Hematopoietic multipotent progenitor cell (in vitro differentiated cells): ENCODE results near the gene C21orf58. TPM values are rescaled to one million over a fixed set of nuclear protein-coding genes. Genes with fewer than 3 reads are reported as not detected.

Experiments
- DNase-seq, 3 donors: peaks; one replicate each; pipeline ENCODE4 v3.0.0-alpha.2; 2011 to 2015; ENCODE audit warnings: low read depth in 2 of 3, low spot score in 2 of 3
- total RNA-seq: library from RNA; depleted of rRNA; stranded (reverse); fragments of >200 nt; gene quantifications from one replicate; pipeline ENCODE4 v1.2.3, GENCODE V29; 2012

Gene C21orf58
- total RNA-seq, 1 donor = 13.5 TPM

GRCh38 chr21:46299167-46299566 lies 24.5 kb downstream of the C21orf58 start:
- no peak for DNase-seq

- DNase-seq = peak in 1 of 3 donors; percentile 27
Measured at GRCh38 chr21:46297338-46298271, 26.1 kb downstream of the C21orf58 start.

- DNase-seq = peak in 2 of 3 donors; percentile 78 to 90
Measured at GRCh38 chr21:46295996-46296752, 27.5 kb downstream of the C21orf58 start.

- peak in 1 of 3 donors; percentile 40 for DNase-seq
Measured at GRCh38 chr21:46295177-46295770, 28.4 kb downstream of the C21orf58 start.

GRCh38 chr21:46294647-46295176 lies 29.0 kb downstream of the C21orf58 start:
- DNase-seq = peak in 2 of 3 donors; percentile 34

GRCh38 chr21:46291561-46291960 lies 32.1 kb downstream of the C21orf58 start:
- DNase-seq = no peak

GRCh38 chr21:46289655-46290179 lies 34.0 kb downstream of the C21orf58 start:
- DNase-seq = no peak

GRCh38 chr21:46287541-46287940 lies 36.1 kb downstream of the C21orf58 start:
- DNase-seq = no peak

- DNase-seq = no peak
Measured at GRCh38 chr21:46286648-46287002, 37.0 kb downstream of the C21orf58 start.

GRCh38 chr21:46285761-46286647 lies 37.7 kb downstream of the C21orf58 start, which contains the start of gene YBEY:
TSS of gene YBEY (plus strand) at chr21:46286342. CDS start at chr21:46286914, 572 bp downstream.
- peak; percentile 74 to 85 (median 80) for DNase-seq

GRCh38 chr21:46285206-46285661 lies 38.4 kb downstream of the C21orf58 start, which contains the start of gene MCM3AP:
TSS of gene MCM3AP (minus strand) at chr21:46285611. CDS start at chr21:46285286, 325 bp downstream.
- no peak for DNase-seq

GRCh38 chr21:46284733-46285132 lies 38.9 kb downstream of the C21orf58 start:
- DNase-seq = no peak

- no peak for DNase-seq
Measured at GRCh38 chr21:46284077-46284644, 39.5 kb downstream of the C21orf58 start.

GRCh38 chr21:46274797-46275390 lies 48.8 kb downstream of the C21orf58 start:
- DNase-seq = no peak

- DNase-seq = no peak
Measured at GRCh38 chr21:46273341-46273740, 50.3 kb downstream of the C21orf58 start.

GRCh38 chr21:46269466-46269865 lies 54.2 kb downstream of the C21orf58 start:
- no peak for DNase-seq

GRCh38 chr21:46268371-46268770 lies 55.3 kb downstream of the C21orf58 start:
- no peak for DNase-seq

GRCh38 chr21:46266946-46267345 lies 56.7 kb downstream of the C21orf58 start:
- no peak for DNase-seq
